ENCODE results near the gene PTPRN2. TPM values are rescaled to one million over a fixed set of nuclear protein-coding genes. Genes with fewer than 3 reads are reported as not detected.
"Not testable (repeated sequence)": the region's sequence is repeated elsewhere in the genome, so short reads cannot be mapped to it uniquely, and the experiment has no call there.

The PTPRN2 gene
- total and polyA plus RNA-seq, 9 of the 15 experiments (the other 6 are each of a cell fraction or from before 2014, with no cell fraction given) = not detected

DNA sequence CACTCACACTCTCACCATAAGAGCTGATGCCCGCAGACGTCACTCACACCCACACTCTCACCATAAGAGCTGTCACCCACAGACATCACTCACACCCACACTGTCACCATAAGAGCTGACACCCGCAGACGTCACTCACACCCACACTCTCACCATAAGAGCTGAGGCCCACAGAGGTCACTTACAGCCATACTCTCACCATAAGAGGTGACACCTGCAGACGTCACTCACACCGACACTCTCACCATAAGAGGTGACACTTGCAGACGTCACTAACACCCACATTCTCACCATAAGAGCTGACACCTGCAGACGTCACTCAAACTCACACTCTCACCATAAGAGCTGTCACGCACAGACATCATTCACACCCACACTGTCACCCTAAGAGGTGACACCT lies 250.7 kb downstream of the PTPRN2 start:
- H3K27ac ChIP-seq (ENCODE audit: extremely low read depth, low read depth, low read length); DNase-seq (ENCODE audit: extremely low read depth in 1 of 4, low spot score in 3 of 4); H3K4me2 ChIP-seq (ENCODE audit: insufficient read depth, low read length); H4K20me1 ChIP-seq (replicated peaks; ENCODE audit: control insufficient read depth, insufficient read depth, low read length); H3K36me3 ChIP-seq (ENCODE audit: control insufficient read depth, insufficient read depth, low read length); FAIRE-seq; H3K4me3 ChIP-seq; H3K9me1 ChIP-seq (ENCODE audit: control insufficient read depth, insufficient read depth, low read length); H3K9me3 ChIP-seq (replicated peaks; ENCODE audit: control insufficient read depth, insufficient read depth, low read depth, low read length); H3K27me3 ChIP-seq (ENCODE audit: control insufficient read depth in 2 of 2, insufficient read depth in 2 of 2, low read length in 2 of 2); H3K79me2 ChIP-seq (ENCODE audit: control insufficient read depth, insufficient read depth, low read length); H3K9ac ChIP-seq (ENCODE audit: insufficient read depth in 1 of 2, low read depth in 2 of 2, low read length in 2 of 2); POLR2A ChIA-PET; intact Hi-C loops (cut with micrococcal nuclease); H3K4me1 ChIP-seq (replicated peaks in 1 of 2; ENCODE audit: control insufficient read depth in 2 of 2, insufficient read depth in 2 of 2, low read length in 2 of 2); H2AFZ ChIP-seq (ENCODE audit: low read depth, low read length); CTCF ChIA-PET (ENCODE audit: low intra/inter-chr PET ratio); BruUV-seq (replicated peaks); ATAC-seq; in situ Hi-C loops (cut with MboI); TF ChIP-seq ATF1 (tag; IDR thresholded peaks at IDR 0.05): not testable (repeated sequence)
- TF ChIP-seq CBX5 (IDR thresholded peaks at IDR 0.05; ENCODE audit: borderline replicate concordance, low read depth) = 0 out of 2 replicates have a peak, but pooled peaks have one; percentile 66
- TF ChIP-seq ATF1 (CRISPR knock-in tag; IDR thresholded peaks at IDR 0.05) = 0 out of 2 replicates have a peak, but pooled peaks have one; percentile 12
- under 1% methylated on average over 9 of the region's 9 CpGs for WGBS (ENCODE audit: insufficient coverage, low coverage, missing lambda C conversion rate)

DNA sequence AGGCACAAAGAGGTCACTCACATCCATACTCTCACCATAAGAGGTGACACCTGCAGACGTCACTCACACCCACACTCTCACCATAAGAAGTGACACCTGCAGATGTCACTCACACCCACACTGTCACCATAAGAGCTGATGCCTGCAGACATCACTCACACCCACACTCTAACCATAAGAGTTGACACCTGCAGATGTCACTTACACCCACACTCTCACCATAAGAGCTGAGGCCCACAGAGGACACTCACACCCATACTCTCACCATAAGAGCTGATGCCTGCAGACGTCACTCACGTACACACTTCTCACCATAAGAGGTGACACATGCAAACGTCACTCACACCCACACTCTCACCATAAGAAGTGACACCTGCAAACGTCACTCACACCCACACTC lies 255.1 kb downstream of the PTPRN2 start:
- POLR2A ChIA-PET; H3K79me2 ChIP-seq (ENCODE audit: control insufficient read depth, insufficient read depth, low read length); BruUV-seq (replicated peaks); DNase-seq (ENCODE audit: extremely low read depth in 1 of 4, low spot score in 3 of 4); H3K27me3 ChIP-seq (ENCODE audit: control insufficient read depth in 2 of 2, insufficient read depth in 2 of 2, low read length in 2 of 2); H3K4me3 ChIP-seq; in situ Hi-C loops (cut with MboI); H3K4me2 ChIP-seq (ENCODE audit: insufficient read depth, low read length); intact Hi-C loops (cut with micrococcal nuclease); H3K27ac ChIP-seq (ENCODE audit: extremely low read depth, low read depth, low read length); H3K9me1 ChIP-seq (ENCODE audit: control insufficient read depth, insufficient read depth, low read length); H4K20me1 ChIP-seq (replicated peaks; ENCODE audit: control insufficient read depth, insufficient read depth, low read length); H3K9ac ChIP-seq (ENCODE audit: insufficient read depth in 1 of 2, low read depth in 2 of 2, low read length in 2 of 2); H3K4me1 ChIP-seq (replicated peaks in 1 of 2; ENCODE audit: control insufficient read depth in 2 of 2, insufficient read depth in 2 of 2, low read length in 2 of 2); H3K36me3 ChIP-seq (ENCODE audit: control insufficient read depth, insufficient read depth, low read length); ATAC-seq; FAIRE-seq; H2AFZ ChIP-seq (ENCODE audit: low read depth, low read length); H3K9me3 ChIP-seq (replicated peaks; ENCODE audit: control insufficient read depth, insufficient read depth, low read depth, low read length); CTCF ChIA-PET (ENCODE audit: low intra/inter-chr PET ratio): not testable (repeated sequence)
- WGBS (ENCODE audit: insufficient coverage, low coverage, missing lambda C conversion rate) = 0% methylated on average over 3 of the region's 5 CpGs

DNA sequence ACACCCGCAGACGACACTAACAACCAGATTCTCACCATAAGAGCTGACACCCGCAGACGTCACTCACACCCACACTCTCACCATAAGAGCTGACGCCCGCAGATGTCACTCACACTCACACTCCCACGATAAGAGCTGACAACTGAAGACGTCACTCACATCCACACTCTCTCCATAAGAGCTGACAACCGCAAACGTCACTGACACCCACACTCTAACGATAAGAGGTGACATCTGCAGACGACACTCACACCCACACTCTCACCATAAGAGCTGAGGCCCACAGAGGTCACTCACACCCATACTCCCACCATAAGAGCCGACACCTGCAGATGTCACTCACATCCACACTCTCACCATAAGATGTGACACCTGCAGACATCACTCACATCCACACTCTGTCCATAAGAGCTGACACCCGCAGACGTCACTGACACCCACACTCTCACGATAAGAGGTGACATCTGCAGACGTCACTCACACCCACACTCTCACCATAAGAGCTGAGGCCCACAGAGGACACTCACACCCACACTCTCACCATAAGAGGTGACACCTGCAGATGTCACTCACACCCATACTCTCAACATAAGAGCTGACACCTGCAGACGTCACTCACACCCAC lies 255.7 kb downstream of the PTPRN2 start:
- H3K9me3 ChIP-seq (replicated peaks; ENCODE audit: control insufficient read depth, insufficient read depth, low read depth, low read length); H3K27ac ChIP-seq (ENCODE audit: extremely low read depth, low read depth, low read length); FAIRE-seq; in situ Hi-C loops (cut with MboI); ATAC-seq; H3K36me3 ChIP-seq (ENCODE audit: control insufficient read depth, insufficient read depth, low read length); H3K4me1 ChIP-seq (replicated peaks in 1 of 2; ENCODE audit: control insufficient read depth in 2 of 2, insufficient read depth in 2 of 2, low read length in 2 of 2); H3K79me2 ChIP-seq (ENCODE audit: control insufficient read depth, insufficient read depth, low read length); BruUV-seq (replicated peaks); POLR2A ChIA-PET; H2AFZ ChIP-seq (ENCODE audit: low read depth, low read length); DNase-seq (ENCODE audit: extremely low read depth in 1 of 4, low spot score in 3 of 4); H3K9ac ChIP-seq (ENCODE audit: insufficient read depth in 1 of 2, low read depth in 2 of 2, low read length in 2 of 2); H3K9me1 ChIP-seq (ENCODE audit: control insufficient read depth, insufficient read depth, low read length); H4K20me1 ChIP-seq (replicated peaks; ENCODE audit: control insufficient read depth, insufficient read depth, low read length); H3K4me3 ChIP-seq; H3K4me2 ChIP-seq (ENCODE audit: insufficient read depth, low read length); CTCF ChIA-PET (ENCODE audit: low intra/inter-chr PET ratio); intact Hi-C loops (cut with micrococcal nuclease); H3K27me3 ChIP-seq (ENCODE audit: control insufficient read depth in 2 of 2, insufficient read depth in 2 of 2, low read length in 2 of 2): not testable (repeated sequence)
- WGBS (ENCODE audit: insufficient coverage, low coverage, missing lambda C conversion rate) = 1% methylated on average over 18 of the region's 18 CpGs
